ENCODE results near the gene EML4.

DNA sequence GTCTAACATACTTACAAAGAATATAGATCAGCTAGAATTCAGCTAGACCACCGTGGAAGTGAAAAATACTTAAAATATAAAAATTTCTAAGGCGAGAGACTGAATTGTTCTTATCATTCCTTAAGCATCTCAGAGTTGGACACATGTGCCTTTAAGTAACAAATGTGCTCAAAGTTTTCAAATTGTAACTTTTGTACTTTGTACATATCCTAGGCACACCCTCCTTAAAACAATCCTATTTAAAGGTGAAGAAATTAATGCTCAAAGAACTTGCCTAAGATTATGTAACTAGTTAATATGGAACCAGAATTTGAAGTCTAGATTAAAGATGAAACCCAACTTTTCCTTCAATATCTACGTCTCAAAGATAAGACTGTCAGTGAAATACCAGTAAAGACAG, 74.1 kb downstream of the EML4 start:
- TF ChIP-seq, protein P1, sequence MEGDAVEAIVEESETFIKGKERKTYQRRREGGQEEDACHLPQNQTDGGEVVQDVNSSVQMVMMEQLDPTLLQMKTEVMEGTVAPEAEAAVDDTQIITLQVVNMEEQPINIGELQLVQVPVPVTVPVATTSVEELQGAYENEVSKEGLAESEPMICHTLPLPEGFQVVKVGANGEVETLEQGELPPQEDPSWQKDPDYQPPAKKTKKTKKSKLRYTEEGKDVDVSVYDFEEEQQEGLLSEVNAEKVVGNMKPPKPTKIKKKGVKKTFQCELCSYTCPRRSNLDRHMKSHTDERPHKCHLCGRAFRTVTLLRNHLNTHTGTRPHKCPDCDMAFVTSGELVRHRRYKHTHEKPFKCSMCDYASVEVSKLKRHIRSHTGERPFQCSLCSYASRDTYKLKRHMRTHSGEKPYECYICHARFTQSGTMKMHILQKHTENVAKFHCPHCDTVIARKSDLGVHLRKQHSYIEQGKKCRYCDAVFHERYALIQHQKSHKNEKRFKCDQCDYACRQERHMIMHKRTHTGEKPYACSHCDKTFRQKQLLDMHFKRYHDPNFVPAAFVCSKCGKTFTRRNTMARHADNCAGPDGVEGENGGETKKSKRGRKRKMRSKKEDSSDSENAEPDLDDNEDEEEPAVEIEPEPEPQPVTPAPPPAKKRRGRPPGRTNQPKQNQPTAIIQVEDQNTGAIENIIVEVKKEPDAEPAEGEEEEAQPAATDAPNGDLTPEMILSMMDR (IDR thresholded peaks at IDR 0.05 in 8 of 11, conservative IDR thresholded peaks at IDR 0.05 in 3 of 11), result no peak
- TF ChIP-seq POLR2A (IDR thresholded peaks at IDR 0.05) (no peak), POLR2AphosphoS5 (IDR thresholded peaks at IDR 0.05) (no peak)

All from spleen (tissue), 7 donors.